HPDE6-E6E7 (cell line): ENCODE results near the gene SLC1A5.

ENCODE experiments used
- DNase-seq: peaks from one replicate; pipeline ENCODE4 v3.0.0; 2011; ENCODE audit warnings: missing footprints; ENCODE audit errors: extremely low spot score

The SLC1A5 gene

DNA sequence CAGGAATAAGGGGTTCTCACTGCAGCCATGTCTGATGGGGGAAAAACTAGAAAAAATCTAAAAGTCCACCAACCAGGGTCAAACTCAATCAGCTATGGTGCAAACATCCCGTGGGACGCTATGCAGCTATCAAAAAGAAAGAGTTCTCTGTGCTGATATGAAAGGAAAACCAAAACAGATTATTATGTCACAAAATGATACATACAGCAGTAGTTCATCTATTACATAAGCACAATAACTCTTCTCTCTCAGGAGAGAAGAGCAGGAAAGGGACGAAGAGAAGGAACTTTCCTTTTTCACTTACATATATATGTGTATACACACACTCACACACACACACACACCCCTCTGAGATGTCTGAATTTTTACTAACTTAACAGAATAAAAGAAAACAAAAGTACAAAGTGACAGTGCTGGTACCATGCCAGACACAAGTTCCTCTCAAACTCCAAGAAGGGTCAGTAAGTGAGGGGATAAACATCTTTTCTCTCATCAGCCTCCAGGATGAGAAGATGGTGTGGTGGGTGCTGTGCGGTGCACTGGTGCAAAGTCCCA lies 45.4 kb downstream of the SLC1A5 start:
- DNase-seq: no peak

DNA sequence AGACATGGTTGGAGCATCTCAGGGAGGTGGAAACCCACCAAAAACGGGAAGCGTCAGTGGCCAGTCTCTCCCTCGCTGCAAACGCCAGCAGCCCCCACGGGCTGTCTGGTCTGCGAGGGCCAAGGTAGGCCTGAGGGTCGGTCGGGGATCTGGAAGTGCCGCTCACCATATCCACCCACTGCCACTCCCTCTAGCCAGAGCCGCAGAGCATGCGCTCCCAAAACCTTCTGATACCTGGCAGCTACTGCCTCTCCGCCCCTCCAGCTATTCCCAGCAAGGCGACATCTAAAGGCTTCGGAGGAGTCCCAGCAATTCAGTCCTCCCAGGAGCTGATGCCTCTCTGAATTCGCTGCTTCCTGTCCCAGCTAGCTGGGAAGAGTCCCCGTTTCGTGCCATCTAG lies 46.9 kb downstream of the SLC1A5 start:
- DNase-seq: no peak

DNA sequence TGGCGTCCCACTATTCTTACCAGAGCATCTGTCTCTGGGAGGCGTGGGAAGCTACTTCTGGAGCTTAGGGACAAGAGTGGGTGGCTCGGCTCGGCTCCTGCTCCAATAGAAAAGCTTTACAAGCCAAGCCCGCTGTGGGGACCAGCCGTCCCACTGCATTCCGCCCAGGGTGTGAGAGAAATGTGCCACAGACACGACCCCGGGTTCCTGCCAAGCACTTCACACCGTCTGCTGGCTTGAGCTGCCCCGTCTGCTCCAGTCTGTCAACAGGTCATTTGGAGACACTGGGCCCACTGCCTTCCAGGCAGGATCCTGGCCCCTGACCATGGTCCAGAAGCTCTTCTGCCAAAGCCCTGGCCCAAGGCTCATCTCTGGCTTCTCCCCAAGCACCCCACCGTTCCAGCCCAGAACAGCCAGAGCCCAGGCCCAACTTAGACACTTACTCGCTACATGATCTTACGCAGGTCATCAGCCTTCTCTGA lies 49.1 kb downstream of the SLC1A5 start:
- no peak for DNase-seq

DNA sequence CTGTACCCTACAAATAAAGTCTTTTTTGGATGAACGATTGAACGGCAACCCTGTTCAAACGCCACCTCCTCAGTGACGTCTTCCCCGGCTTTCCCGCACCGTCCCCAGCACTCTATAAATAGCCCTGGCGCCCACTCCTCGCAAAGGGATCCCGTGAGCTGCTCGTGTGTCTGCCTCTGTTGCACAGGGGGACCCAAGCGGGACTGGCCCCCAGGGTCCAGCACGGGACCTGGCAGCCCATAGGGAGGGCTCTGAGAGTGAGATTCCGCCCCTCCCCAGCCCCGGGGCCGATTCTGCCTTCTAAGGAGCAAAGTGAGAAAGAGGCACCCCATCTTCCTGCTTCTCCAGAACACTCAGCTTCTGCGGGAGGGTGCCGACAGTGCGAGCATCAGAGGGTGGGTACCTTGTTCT lies 50.6 kb downstream of the SLC1A5 start:
- no peak for DNase-seq

DNA sequence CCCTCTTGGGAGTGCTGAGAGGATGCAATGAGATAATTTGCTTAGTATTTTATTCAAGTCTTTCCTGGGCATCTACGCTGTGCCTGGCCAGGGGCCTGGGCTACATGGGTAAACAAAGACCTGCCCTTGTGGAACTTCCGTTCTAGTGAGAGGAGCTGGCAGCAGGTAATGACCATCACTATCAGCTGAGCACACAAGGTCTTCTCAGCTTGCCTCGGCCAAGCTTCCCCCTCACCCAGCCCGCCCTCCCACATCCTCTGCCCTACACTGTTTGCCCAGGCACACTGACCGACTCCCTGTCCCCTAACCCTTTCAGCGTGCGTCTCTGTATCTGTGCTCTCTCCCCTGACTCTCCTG lies 51.1 kb downstream of the SLC1A5 start:
- no peak for DNase-seq

DNA sequence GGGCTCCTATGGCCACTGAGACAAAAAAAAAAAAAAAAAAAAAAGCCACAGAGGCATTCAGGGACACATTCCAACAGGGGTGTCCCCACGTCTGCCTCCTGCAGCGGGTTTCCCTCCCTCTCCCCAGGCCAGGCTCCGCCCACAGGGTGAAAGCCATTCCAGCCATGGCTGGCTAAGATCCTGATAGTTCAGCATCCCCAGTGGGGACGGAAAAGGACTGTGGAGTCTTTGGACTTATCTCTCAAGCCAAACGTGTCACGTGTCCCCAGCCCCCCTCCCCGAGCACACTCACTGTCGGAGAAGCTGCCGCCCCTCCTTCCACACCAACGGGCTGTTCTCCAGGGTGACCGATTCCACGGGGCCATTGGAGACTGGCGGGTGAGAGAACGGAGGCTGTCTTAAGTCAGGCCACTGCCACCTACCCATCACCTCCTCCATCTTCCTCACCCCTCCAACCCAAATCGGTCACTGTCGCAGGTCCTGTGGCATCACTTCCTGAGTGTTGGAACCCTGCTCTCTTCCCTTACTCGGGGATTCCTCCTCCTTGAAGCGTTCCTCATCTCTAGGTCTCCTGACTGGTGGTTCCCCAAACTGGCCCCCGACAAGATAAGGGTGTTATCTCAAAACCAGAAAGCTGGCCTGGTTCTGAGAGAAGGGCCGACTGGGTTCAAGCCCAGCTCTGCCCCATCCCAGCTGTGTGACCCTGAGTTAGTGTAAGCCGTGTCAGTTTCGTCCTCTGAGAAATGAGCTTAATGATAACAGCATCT lies 51.7 kb downstream of the SLC1A5 start:
- no peak for DNase-seq

DNA sequence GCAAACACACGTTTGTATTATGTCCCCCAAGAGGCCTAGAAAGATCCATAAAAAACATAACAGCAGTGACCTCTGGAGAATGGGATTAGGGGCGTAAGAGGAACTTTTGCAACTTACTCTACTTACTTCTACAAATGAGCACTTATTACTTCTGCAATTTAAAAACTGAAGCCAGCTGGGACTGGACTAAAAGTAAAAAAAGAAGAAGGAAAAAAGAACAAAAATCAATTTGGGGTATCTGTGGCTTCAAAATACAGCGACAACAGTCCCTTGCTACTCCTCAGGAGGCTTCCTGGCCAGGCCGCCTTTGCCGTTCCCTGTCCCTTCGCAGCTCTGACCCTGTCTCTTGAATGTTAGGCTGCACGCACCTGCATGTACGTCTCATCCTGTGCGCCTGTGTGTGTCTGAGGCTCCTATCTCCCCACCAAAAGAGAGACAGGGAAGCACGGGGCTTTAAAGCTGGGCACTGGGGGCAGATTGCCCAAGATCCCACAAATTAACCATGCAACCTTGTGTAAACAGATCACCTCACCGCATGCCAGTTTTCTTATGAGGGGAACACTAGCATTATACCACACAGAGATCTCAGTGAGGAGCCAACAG lies 54.6 kb downstream of the SLC1A5 start:
- DNase-seq: no peak

DNA sequence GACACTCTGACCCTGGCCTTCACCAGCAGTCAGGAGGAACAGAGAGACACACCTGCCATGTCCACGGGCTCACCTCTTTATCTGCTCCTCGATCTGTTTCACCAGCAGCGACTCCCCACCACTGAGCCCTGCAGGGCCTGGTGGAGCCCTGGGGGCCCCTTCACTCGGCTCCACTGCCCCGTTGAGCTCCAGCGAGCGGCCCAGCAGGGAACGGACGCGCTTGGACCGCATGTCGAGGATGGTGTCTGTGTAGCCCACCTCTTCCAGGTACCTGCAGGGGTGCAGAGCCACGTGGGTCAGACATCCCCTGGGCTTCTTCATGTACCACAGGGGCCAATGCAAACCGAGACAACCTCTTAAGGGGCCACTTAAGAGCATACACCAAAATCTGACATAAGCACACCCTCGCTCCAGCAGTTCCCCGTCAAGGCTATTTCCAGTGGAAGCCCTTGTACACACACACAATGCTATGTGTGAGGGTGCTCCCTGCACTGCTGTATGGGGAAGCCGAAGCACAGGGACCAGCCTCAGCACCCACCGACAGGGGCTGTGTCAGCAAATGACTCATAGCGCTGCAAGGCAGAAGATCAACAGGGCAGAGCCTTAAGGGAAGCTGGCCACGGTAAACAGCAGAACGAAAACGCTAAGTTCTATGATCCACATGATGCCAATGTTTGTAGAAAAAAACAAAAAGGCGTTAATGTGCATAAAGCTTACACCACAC lies 55.3 kb downstream of the SLC1A5 start:
- no peak for DNase-seq

DNA sequence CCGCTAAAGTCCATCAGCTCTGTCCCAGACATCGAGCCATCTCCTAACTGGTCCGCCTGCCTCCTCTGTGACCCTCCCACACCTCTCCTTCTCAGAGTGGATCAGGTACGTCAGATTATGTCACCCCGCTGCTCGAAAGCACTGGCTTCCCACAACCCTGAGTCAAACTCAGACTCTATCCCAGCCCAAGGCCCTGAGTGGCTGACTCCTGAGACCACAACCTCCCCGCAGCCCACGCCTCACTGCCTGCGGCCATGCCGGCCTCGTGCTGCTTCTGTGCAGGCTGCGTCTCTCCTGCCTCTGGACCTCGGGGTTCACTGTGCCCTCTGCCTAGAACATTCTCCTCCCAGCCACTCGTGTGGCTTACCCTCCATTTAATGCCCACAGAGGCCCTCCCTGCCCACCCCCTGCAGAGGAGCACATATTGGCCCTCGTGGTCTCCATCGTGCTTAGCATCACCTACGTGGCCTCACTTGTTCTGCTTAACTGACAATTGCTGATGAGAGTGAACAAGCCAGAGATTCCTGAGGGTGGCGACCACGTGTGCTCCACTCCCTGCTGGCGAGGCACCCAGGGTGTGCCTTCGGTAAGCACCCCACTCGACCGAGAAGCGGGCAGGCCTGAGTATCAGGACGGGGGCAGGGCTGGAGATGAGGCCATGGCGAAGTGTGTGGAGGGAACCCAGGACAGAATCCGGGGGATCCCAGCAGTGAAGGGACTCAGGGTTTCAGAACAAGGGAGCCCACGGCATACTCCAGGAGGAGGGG lies 56.0 kb downstream of the SLC1A5 start:
- no peak for DNase-seq

DNA sequence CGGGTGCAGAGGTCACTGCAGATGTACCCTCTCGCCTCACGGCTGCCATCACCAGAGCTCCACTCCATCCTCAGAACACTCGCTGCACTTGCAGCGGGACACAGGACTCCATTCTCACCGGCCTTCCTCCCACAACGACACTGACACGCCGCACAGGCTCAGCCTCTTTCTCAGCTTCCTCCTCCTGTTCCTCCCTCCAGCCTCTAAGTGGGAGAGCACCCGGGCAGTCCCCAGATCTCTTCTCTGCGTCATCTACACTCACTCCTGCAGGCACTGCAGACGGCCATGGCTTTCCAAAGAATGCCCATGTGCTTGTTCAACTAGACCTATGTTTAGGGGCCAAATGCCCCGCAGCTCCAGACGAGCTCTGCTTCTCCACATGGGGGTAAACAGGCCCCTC lies 56.8 kb downstream of the SLC1A5 start:
- DNase-seq: no peak

DNA sequence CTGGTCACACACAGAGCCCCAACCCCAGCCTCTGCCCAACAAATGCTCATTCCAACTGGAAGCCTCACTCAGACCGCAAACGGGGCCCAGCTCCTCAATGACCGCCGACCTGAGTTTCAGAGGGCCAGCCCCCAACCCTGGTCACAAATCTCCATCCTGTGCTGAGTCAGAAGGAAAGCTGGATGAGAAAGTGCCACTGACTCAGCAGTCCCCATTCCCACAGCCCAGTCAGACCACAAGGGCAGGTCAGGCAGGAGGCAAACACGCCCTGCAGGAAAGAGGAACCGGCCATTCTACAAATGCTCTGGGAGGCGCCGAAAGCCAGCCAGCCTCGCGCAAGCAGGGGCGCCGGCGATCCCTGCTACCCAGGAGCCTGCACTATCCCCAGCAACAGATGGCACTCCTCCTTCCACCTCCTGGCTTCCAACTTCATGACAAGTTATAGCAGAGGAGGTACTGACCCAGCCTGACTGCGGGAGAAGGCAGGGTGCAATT lies 57.3 kb downstream of the SLC1A5 start:
- DNase-seq: peak; percentile 93

DNA sequence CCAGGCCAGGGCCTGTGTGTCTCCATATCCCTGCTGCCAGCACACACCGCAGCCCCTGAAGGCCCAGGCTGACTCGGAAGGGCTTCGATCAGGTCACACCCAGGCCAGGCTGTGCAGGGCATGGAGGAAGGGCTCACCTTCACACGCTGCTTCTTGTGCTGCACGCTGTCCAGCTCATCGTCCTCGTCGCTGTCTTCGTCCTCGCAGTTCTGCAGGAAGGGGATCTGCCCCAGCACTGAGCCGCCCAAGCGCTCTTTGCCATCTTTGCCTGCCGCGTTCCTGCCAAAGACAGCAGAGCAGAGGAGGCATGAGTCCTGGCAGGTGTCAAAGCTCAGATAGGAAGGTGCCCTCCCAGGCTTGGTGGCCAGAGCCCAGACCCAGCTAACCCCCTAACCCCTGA lies 57.8 kb downstream of the SLC1A5 start:
- no peak for DNase-seq

DNA sequence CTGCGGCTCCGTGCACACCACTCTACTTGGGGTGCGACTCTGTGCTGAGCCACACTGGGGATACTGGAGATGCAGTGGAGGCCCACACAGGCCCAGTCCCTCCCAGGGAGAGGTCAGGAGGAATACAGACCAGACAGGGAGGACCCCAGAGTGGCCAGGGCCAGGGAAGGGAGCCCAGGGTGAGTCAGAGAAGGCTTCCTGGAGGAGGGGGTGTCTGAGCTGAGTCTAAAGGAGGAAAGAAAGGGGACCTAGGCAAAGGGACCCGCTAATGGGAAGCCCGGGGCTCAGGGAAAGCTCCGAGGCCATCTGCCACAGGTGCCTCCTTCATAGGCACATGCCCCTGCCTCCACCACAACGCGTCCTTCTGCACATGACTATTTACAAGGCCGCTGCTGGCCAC lies 58.2 kb downstream of the SLC1A5 start:
- no peak for DNase-seq

DNA sequence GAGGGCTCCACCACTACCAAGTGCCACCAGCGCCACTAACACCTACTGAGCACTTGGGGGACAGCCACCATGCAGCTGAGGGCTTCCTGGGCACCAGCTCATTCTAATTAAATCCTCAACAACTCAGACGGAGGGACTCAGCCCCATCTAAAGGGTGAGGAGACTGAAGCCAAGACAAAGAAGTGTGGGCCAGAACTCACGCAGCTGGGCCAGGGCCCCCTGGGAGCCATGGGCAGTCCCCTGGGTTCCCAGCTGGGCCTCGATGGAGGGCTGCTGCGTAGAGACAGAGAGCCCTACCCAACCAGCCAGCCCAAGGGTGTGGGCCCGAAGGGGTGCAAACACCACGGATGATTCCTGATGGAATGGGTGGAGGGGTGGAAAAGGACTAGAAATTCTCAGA lies 58.7 kb downstream of the SLC1A5 start:
- no peak for DNase-seq

DNA sequence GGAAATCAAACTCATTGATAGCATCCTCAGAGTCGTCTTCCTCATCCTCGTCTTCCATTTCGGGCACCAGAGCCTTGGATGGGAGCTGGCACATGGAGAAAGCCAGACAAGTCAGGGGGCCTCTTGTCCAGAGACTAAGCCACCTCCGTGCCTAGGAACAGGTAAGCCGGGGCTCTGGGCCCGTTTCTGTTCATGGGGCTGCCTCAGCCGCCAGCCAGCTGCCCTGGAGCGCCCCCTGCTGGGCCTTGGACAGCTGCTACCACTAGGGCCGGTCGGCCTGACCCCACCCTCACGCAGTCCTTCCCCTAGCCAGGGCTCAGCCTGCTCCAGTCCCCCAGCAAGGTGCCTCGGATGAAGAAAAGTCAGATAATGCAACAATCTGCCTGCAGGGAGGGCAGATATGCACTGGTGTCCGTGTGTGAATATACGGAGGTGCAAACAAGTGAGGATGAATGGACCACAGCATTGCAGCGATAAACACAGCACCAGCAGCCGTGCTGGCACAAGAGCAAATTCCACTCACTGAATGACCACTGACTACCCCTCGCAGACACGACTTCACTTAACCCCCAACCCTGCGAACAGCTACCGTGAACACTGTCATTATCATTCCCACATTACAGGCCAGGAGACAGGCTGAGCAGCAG lies 59.6 kb downstream of the SLC1A5 start:
- no peak for DNase-seq

DNA sequence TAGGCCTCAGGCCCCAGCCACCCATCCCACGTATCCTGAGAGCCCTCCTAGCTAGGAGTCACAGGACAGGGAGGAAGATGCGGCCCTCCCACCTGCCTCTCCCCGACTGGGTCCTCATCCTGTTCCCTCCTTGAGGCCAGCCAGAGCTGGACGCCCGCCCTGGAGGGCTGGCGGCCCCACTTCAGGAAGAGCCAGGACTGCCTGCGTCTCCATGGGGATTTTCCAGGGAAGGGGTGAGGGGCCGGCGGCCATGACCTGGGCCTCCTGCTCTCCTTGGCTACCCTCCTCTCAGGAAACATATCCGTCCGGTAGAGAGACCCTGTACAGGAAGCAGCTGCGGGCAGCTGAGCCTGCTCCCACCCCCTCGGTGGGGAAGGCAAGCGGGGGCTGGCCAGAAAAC lies 60.2 kb downstream of the SLC1A5 start:
- DNase-seq: no peak

DNA sequence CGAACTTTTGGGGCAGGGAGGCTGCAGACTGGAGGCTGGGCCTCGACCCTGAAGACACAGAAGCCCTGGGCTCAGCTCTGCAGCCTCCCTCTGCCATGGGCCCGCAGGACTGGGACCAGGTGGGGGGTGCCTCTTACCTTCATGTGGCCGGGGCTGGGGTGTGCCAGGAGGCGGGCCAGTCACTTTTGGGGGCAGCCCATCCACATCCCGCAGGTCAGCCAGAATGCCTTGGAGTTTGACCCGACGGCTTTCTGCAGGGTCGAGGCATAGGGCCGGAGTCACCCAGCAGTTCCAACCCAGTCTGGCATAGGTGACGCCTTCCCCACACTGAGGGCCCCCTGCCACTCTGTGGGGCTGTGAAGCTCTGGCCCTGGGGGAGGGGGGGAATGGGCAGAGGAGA lies 60.6 kb downstream of the SLC1A5 start:
- no peak for DNase-seq

DNA sequence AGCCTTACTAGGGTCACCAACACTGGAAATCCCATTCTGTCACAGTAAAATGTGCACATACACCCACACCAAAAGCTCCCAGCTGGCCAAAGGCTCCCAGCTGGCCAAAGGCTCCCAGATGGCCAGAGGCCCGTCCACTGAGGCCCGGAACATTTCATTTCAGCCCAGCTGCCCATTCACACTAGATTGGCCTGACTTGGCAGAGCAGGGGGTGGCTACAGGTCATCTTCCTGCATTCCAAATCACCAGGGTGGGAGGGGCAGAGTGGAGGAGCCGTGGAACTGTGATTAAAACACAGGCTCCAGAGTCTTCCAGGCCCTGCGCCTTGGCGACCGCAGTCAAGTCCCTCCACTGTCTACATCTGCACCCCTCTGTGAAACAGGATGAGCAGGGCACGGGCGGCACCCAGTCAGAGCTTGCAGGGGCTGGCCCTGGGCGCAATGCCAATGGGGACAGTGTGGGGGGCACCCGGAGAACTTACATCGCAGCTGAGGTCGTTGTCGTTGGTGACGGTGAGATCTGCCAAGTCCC lies 61.4 kb downstream of the SLC1A5 start:
- no peak for DNase-seq

DNA sequence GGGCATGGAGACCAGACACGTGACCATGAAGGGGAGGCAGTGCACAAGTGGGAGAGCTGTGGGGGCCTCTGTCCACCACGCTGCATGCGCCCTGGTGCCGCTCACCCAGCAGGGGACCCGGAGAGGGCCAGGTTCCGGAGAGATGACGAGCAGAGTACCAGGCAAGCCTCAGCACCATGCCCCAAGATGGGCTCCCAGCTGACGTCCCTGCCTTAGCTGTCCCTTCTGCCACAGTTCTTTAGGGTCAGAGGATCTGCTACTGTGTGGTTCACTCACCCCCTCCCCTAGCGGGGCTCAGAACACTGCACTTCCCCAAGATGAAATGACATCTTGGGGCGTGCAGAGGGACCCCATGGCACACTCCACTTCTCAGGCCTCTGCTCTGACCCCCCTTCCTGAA lies 61.8 kb downstream of the SLC1A5 start:
- DNase-seq: no peak

DNA sequence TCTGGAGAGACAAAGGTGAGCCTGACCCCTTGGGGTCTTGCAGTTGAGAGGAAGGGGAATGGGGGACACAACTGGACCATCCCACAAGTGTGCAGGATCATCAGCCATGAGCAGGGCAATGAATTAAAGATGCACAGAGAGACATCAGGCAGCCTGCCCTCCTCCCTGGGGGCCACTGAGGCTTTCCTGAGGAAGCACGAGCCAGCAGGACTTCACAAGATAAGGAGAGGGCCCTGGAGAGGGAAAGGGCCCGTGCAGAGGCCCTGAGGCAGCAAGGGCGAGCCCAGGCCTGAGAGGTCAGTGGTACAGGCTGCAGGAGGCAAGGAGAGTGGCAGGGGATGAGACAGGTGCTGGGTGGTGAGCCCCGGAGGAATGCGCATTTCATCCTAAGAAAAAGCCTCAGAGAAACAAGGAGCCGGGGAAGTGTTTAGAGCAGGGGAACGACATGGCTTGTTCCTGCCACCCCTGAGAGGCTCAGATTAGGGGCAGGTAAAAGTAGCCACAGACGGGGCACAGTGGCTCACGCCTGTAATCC lies 62.5 kb downstream of the SLC1A5 start:
- no peak for DNase-seq
